Right lobe of liver (tissue), 6 donors: ENCODE results near the gene USP14. TPM values are rescaled to one million over a fixed set of nuclear protein-coding genes. Genes with fewer than 3 reads are reported as not detected.
A peak's percentile ranks its signal among the peaks of the same experiment; 100 is the strongest.

Source experiments
- ATAC-seq, 4 donors: fragments of 200-7000 bp; cut with Tn5 transposase; one replicate each; pipeline ENCODE4 v1.9.1; 2020; ENCODE audit warnings: mild to moderate bottlenecking in 4 of 4, moderate library complexity in 4 of 4
- DNase-seq, 3 donors: peaks; one replicate each; pipeline ENCODE4 v3.0.0-alpha.2; 2020
- H3K27ac ChIP-seq, 3 donors: fragments of 200-600 bp; one replicate each; pipeline ENCODE4 v1.8.0; 2022
- H3K27me3 ChIP-seq, 2 donors: fragments of 200-600 bp; one replicate each; pipeline ENCODE4 v1.8.0; 2022
- H3K36me3 ChIP-seq, 4 donors: fragments of 200-600 bp; sonication (generic) in 1 of 4; one replicate each; pipeline versions ENCODE4 v1.5.1 to v1.8.0; 2017 to 2022; ENCODE audit warnings: control low read depth in 1 of 4
- H3K4me1 ChIP-seq, 4 donors: fragments of 200-600 bp; sonication (generic) in 1 of 4; one replicate each; pipeline versions ENCODE4 v1.5.1 to v1.8.0; 2017 to 2022; ENCODE audit warnings: control low read depth in 1 of 4
- H3K4me3 ChIP-seq, 3 donors: fragments of 200-600 bp; one replicate each; pipeline ENCODE4 v1.8.0; 2022
- H3K9me3 ChIP-seq, 4 donors: fragments of 200-600 bp; sonication (generic) in 1 of 4; one replicate each; pipeline versions ENCODE4 v1.5.1 to v1.8.0; 2017 to 2022; ENCODE audit warnings: control low read depth in 1 of 4
- CTCF ChIP-seq, 4 donors: fragments of 200-600 bp in 3 of 4; fragments of 450-650 bp in 1 of 4; IDR thresholded peaks; one replicate each; pipeline versions ENCODE4 v1.5.1 to v1.8.0; 2016 to 2022; ENCODE audit warnings: antibody characterized with exemption in 4 of 4, mild to moderate bottlenecking in 2 of 4
- POLR2A ChIP-seq: fragments of 450-650 bp; IDR thresholded peaks from one replicate; pipeline ENCODE4 v1.6.1; 2017; ENCODE audit warnings: antibody characterized with exemption, mild to moderate bottlenecking
- WGBS: methylation state at CpG from one replicate; pipeline ENCODE4 v1.1.6; 2018; ENCODE audit warnings: low coverage, low lambda C conversion rate; ENCODE audit not compliant: insufficient coverage; ENCODE audit errors: missing lambda C conversion rate; 5-methylcytosine and 5-hydroxymethylcytosine counted together
- intact Hi-C, 2 donors: fragments of 100-400 bp; cut with DNase I; formaldehyde crosslinking; loops; one replicate each; pipeline versions ENCODE4 v1.11.2 to v1.14.1; 2022
- total RNA-seq, 6 experiments: library from RNA; depleted of rRNA in 2 of 6; stranded (reverse); fragments of >200 nt in 2 of 6; fragmentation: NEBNext Ultra II Directional in 3 of 6; extraction: Animal tissue kit (Norgen Biotek cat#: 25700) in 3 of 6; gene quantifications; one replicate each; pipeline versions ENCODE4 v1.1.0 to v1.2.4, GENCODE V29; 2016 to 2023
- donor health status: DM: no; HTN: yes; CAD: no.
- donor health status: DM: no; HTN: no; CAD: no.
- donor health status: DM: no; HTN: no; CAD: no.
- donor health status: DM: no; HTN: yes; CAD: no.
- donor health status: DM: no; HTN: yes; CAD: no.

The USP14 gene
- total RNA-seq, 6 experiments from 2014 or later, result 19.6 to 28.5 (median 24.5) TPM

GRCh38 chr18:212780-213179 is 54.4 kb downstream of the USP14 start:
- ATAC-seq (peak in 1 of 4 donors; percentile 20), DNase-seq (no peak)
- H3K27ac ChIP-seq, result no peak overlapping the region
- no peaks in the 10 kb centered on the region for H3K9me3 ChIP-seq
- TF ChIP-seq CTCF (IDR thresholded peaks at IDR 0.05), result peak in 1 of 4 donors; percentile 11
- no peak for TF ChIP-seq POLR2A
- H3K4me3 ChIP-seq, result no peak overlapping the region
- no peaks in the 10 kb centered on the region for H3K27me3 ChIP-seq
- peaks cover 0 to 47% (median 19%) of the 10 kb centered on the region in 4 donors for H3K36me3 ChIP-seq
- WGBS, result 92% methylated on average over 1 of the region's 1 CpG
- peaks cover 0 to 10% (median 4%) of the 10 kb centered on the region in 4 donors for H3K4me1 ChIP-seq
- intact Hi-C loops, result no loop called here

- H3K4me3 ChIP-seq, result no peak overlapping the region
- H3K36me3 ChIP-seq, result peaks cover 0 to 47% (median 21%) of the 10 kb centered on the region in 4 donors
- H3K27me3 ChIP-seq, result no peaks in the 10 kb centered on the region
- no peak overlapping the region for H3K27ac ChIP-seq
- WGBS, result 94% methylated on average over 4 of the region's 4 CpGs
- DNase-seq (no peak), ATAC-seq (no peak)
- H3K9me3 ChIP-seq, result no peaks in the 10 kb centered on the region
- intact Hi-C loops, result no loop called here
- no peak for TF ChIP-seq POLR2A
- TF ChIP-seq CTCF (IDR thresholded peaks at IDR 0.05), result no peak
- peaks cover 0 to 10% (median 4%) of the 10 kb centered on the region in 4 donors for H3K4me1 ChIP-seq
Observed at GRCh38 chr18:213505-213904, 55.1 kb downstream of the USP14 start.

GRCh38 chr18:213966-214365 is 55.6 kb downstream of the USP14 start:
- H3K4me1 ChIP-seq, result peaks cover 0 to 10% (median 4%) of the 10 kb centered on the region in 4 donors
- 78% methylated on average over 3 of the region's 3 CpGs for WGBS
- no peak overlapping the region for H3K27ac ChIP-seq
- intact Hi-C loops, result no loop called here
- no peaks in the 10 kb centered on the region for H3K27me3 ChIP-seq
- no peak for ATAC-seq
- no peak for DNase-seq
- no peak overlapping the region for H3K4me3 ChIP-seq
- H3K36me3 ChIP-seq, result peaks cover 0 to 50% (median 22%) of the 10 kb centered on the region in 4 donors
- no peaks in the 10 kb centered on the region for H3K9me3 ChIP-seq
- no peak for TF ChIP-seq CTCF (IDR thresholded peaks at IDR 0.05)
- TF ChIP-seq POLR2A, result no peak

GRCh38 chr18:215448-216010 is 57.2 kb downstream of the USP14 start:
- DNase-seq, result no peak
- 66% methylated on average over 5 of the region's 5 CpGs for WGBS
- TF ChIP-seq CTCF (IDR thresholded peaks at IDR 0.05), result no peak
- no peak for TF ChIP-seq POLR2A
- Histone ChIP-seq H3K9me3 (no peaks in the 10 kb centered on the region), H3K4me3 (no peak overlapping the region), H3K4me1 (peaks cover 0 to under 1% (median 0%) of the 10 kb centered on the region in 4 donors), H3K36me3 (peaks cover 0 to 50% (median 22%) of the 10 kb centered on the region in 4 donors), H3K27ac (no peak overlapping the region), H3K27me3 (no peaks in the 10 kb centered on the region)
- ATAC-seq, result no peak
- intact Hi-C loops, result no loop called here
